ENCODE results near the gene RANBP10. TPM values are rescaled to one million over a fixed set of nuclear protein-coding genes. Genes with fewer than 3 reads are reported as not detected.
"Not testable (repeated sequence)": the region's sequence is repeated elsewhere in the genome, so short reads cannot be mapped to it uniquely, and the experiment has no call there.

The RANBP10 gene
- total RNA-seq, 1 experiment from 2014 or later = 2.6 TPM

- no peak for DNase-seq (ENCODE audit: low read depth)
Measured at GRCh38 chr16:67780847-67781564, 25.4 kb downstream of the RANBP10 start.

DNA sequence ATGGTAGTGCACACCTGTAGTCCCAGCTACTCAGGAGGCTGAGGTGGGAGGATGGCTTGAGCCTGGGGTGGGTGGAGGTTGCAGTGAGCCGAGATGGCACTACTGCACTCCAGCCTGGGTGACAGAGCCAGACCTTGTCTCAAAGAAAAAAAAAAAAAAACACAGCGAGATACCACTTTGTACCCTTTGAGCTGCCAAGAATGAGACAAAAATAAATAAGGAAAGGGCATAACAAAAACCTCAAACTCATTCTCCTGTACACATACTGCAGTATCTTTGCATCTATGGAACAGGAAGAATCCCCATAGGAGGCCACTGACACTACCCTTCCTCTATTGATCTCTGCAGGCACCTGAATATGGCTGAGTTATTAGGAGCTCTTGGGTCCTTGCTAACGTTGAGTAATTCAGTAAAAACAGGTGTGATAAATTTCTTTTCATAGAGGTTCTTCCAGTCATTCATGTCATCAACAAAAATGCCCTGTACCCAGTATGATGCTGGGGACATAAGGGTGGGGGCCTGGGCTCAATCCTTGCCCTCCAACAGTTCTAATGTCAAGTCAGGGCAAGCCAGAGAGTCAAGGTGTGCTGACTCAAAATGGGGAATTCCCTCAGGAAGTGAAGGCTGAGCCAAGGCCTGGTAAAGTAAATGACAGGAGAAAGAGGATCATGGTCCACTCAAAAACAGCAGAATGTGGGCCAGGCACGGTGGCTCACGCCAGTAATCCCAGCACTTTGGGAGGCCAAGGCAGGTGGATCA is 26.9 kb downstream of the RANBP10 start:
- DNase-seq (ENCODE audit: low read depth) = no peak

DNA sequence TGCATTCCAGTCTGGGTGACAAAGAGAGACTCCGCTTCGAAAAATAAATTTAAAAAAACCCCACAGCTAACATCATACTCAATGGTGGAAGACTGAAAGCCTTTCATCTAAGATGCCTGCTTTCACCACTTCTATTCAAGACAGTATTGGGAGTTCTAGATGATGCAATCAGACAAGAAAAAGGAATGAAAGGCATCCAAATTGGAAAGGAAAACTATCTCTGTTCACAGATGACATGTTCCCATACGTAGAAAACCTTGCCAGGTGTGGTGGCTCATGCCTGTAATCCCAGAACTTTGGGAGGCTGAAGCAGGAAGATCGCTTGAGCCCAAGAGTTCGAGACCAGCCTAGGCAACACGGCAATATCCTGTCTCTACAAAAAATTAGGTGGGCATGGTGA is 31.1 kb downstream of the RANBP10 start:
- no peak for DNase-seq (ENCODE audit: low read depth)

- no peak for DNase-seq (ENCODE audit: low read depth)
Measured at GRCh38 chr16:67774457-67774853, 31.9 kb downstream of the RANBP10 start.

DNA sequence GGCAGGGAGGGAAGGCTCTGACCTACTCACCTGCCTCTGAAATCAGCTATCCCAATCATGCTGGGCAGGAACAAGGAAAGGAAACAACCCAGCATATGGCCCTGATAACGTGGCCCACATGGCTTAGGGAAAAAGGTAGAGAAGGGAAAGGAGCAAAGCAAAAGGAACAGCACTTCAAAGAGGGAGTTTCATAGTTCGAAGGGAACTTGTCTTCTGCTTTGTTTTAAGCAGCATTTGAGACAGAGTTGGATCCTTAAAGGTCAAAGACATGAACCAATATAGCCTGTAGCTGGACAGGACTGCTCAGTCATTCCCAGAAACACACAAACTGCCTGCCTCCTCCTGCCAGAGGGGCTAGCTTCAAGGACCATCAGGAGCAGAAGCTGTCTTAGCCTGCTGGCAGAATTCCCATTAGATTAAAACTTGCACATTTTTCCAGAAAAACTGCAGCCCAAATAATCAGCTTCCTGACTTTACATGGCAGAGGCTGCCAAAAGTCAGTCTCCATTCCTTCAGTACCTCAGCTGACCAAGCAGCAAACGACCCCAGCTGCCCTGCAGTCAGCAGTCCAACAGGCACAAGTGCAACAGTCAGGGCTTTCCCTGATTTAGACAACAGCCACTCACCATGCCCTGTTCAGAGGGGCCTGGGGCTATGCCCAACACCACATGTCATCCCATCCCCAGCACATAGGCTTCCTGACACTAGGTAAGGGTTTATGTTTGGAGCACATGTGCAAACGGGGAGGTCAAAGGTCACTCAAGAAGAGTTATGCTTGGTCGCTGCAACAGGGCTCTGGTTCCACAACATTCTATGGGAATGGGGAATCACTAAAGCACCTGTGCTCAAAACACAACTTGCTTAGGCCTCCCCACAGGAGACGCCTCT is 32.5 kb downstream of the RANBP10 start:
- DNase-seq (ENCODE audit: low read depth) = no peak

DNA sequence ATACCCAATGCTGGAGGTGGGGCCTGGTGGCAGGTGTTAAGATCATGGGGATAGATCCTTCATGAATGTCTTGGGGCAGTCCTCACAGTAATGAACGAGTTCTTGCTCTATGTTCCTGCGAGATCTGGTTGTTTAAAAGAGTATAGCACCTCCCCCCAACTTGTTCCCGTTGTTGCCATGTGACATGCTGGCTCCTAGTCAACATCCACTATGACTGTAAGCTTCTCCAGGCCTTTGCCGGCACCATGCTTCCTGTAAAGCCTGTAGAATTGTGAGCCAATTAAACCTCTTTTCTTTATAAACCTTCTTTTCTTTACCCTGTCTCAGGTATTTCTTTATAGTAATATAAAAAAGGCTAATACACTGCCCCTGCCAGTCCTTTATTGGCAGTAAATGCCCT is 33.3 kb downstream of the RANBP10 start:
- DNase-seq (ENCODE audit: low read depth) = no peak

DNA sequence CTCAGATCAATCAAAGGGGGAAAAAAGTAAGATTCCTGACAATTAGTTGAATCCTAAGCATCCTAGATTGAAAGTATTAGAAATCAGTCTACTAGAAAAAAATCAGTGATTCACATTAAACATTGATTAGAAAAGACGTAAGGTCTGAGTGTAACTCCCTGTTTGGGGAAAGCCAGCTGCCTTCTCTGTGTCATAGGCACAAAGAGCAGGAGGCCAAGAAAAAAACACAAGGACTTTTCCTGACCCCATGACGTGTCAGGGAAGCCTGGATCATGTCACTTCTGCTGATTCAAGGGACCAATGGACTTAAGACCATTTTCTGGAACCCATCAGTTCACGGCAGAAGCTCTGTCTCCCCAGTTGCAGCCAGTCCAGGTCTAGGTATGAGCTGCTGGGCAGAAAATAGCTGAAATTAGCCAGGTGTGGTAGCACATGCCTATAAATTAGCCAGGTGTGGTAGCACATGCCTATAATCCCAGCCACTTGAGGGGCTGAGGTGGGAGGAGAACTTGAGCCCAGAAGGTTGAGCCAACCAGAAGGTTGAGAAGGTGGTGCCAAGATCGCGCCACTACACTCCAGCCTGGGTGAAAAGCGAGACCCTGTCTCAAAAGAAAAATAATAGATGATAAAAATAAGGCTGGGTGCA is 35.9 kb downstream of the RANBP10 start:
- no peak for DNase-seq (ENCODE audit: low read depth)

GRCh38 chr16:67767953-67768352 is 38.4 kb downstream of the RANBP10 start:
- peak; percentile 63 for DNase-seq (ENCODE audit: low read depth)

GRCh38 chr16:67766291-67766690 is 40.1 kb downstream of the RANBP10 start:
- DNase-seq (ENCODE audit: low read depth) = no peak

DNA sequence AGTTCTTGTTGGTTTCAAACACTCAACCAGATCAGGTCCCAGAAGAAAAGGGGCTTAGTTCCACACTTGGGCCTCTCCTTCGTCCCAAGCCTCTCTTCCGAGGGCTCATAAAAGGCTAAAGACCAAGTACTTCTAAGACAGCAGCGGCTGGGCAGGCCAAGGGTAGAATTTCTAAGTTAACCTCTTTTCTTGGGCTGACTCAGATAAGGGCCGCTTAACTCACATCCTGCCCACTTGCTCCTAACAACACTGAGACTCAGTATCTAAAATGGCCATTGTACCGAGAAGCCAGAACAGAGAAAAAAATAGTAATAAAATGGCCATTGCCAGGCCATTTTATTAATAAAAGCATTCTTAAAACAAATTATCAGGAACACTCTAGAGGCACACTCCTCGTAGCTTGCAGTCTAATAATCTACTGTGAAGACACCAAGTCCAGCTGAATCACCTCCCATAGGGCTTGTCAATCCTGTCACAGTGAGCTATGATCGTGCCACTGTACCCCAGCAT is 42.1 kb downstream of the RANBP10 start:
- no peak for DNase-seq (ENCODE audit: low read depth)

- DNase-seq (ENCODE audit: low read depth) = no peak
Measured at GRCh38 chr16:67763066-67763465, 43.3 kb downstream of the RANBP10 start.

DNA sequence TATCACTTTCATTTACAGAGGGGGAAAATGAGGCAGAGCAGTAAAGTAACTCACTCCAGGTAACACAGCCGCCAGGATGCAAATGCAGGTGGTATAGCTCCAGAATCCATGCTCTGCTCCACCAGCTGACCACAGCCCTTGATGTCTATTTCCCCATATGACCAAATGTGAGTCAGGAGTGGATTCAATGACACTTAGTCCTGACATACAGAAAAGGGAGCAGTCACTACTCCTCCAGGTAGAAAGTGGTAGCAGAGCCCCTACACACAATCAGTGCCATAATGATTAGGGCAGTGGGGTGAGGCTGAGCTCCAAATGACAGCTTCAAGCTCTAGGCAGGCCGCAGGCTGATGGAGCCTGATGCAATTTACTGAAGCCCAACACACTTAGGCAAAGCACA is 44.0 kb downstream of the RANBP10 start:
- DNase-seq (ENCODE audit: low read depth) = no peak

GRCh38 chr16:67761924-67762323 is 44.4 kb downstream of the RANBP10 start:
- DNase-seq (ENCODE audit: low read depth) = no peak

DNA sequence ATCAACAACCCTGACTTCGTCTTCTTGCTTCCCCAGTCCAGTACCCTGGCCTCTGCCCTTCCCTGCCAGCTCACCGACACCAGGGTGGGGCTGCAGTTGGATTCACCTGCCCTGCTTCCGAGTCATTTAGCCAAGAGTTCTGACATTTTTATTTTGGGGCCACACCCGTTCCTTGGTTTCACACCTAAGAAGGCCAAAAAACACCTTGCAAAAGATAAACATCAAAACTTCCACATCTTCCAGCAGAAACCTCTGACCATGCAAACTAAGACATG is 45.5 kb downstream of the RANBP10 start:
- no peak for DNase-seq (ENCODE audit: low read depth)

DNA sequence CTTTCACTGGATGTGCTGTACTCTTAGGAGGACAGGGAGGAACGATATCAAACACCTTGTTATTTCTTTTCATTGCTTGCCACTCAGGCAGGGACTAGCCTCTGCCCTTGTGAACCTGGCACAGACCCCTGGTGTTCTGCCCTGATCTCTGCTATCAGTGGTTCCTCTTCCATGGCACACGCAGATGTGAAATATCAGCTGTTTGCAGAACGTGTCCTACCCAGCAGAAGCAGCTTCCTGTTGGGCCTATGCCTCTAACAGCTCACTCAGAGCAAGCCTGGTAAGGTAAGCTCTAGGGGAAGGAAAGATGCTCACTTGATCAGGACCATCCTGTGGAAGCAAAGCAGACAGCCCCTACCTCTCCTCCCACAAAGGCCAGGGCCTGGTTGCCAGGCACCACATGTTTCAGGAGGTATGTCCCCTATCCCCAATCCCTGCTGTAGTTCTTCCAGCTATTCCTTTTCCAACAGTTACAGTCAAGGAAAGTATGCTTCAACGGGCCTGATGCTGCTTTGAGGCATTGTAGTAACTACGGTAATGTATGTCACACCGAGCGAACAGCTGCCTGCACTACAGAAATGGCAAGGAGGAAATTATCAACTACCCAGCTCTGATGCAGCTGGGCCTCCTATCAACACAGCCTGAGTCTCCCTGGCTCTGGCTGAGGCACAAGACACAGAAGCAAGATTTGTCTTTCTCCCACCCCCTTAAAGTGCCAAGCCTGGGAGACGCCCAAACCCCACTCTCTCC is 46.0 kb downstream of the RANBP10 start:
- no peak for DNase-seq (ENCODE audit: low read depth)

GRCh38 chr16:67758966-67759365 is 47.4 kb downstream of the RANBP10 start:
- DNase-seq (ENCODE audit: low read depth) = no peak

DNA sequence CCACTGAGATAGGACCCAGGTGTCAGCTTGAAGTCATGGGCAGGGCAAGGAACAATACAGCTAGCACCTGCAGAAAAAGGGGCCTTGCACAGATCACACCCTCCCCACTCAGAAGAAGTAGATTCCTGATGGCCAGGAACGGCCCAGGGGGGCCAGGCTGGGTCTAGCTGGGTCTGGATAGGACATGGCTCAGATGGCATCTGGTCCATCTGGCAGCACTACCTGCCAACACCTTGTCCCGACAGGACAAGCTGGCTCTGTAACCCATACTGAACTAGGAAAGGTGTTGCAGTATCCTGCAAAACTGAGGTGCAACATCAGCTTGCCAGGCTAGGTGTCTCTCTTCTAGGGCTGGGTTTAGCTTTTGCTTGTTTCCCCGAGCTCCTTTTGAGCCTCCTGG is 48.4 kb downstream of the RANBP10 start:
- no peak for DNase-seq (ENCODE audit: low read depth)

- DNase-seq (ENCODE audit: low read depth) = no peak
Measured at GRCh38 chr16:67752641-67753040, 53.7 kb downstream of the RANBP10 start.

DNA sequence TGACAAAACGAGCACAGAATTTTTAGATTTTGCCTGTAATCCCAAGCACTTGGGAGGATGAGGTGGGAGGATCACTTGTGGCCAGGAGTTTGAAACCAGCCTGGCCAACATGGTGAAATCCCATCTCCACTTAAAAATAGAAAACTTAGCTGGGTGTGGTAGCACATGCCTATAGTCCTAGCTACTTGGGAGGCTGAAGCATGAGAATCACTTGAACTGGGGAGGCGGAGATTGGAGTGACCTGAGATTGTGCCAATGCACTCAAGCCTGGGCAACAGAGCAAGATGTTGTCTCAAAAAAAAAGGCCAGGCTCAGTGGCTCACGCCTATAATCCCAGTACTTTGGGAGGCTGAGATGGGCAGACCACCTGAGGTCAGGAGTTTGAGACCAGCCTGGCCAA is 55.0 kb downstream of the RANBP10 start:
- not testable (repeated sequence) for DNase-seq (ENCODE audit: low read depth)

GRCh38 chr16:67750466-67750865 is 55.9 kb downstream of the RANBP10 start:
- DNase-seq (ENCODE audit: low read depth) = no peak

DNA sequence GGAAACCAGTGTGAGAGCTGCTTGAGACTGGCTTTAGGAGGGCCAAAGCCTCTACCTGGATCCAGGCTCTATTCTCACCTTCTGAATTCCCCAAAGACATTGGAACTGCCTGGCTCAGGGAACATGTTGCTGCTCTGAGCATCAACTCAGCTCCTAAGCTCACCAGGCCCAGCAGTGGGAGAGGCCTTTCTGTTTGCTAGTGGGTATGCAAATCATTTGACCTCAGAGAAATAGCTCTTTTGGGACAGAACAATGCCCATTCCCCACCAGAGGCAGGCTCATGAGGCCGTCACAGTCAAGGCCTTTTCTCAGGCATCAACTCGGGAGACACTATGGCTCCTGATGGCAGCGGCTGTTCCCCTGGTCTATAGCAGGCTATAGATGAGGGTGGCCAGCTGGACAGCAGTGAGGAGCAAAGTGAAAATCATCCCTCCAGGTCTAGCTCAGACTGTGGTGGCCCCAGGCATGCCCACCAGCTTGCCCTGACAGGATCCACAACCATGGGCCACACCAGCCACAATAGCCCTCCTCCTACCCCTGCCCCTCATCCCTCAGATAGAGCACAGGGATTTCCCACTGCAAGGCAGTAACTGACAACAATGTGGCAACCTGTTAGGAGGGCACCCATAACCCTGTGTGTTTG is 56.8 kb downstream of the RANBP10 start:
- no peak for DNase-seq (ENCODE audit: low read depth)

Measured in RPMI7951 (cell line).